Right lobe of liver (tissue), 6 donors: Measurements from ENCODE around the gene KAZN. TPM values are rescaled to one million over a fixed set of nuclear protein-coding genes. Genes with fewer than 3 reads are reported as not detected.

ENCODE experiments used
- ATAC-seq, 4 donors: fragments of 200-7000 bp; cut with Tn5 transposase; one replicate each; pipeline ENCODE4 v1.9.1; 2020; ENCODE audit warnings: mild to moderate bottlenecking in 4 of 4, moderate library complexity in 4 of 4
- DNase-seq, 3 donors: peaks; one replicate each; pipeline ENCODE4 v3.0.0-alpha.2; 2020
- H3K27ac ChIP-seq, 3 donors: fragments of 200-600 bp; one replicate each; pipeline ENCODE4 v1.8.0; 2022
- H3K27me3 ChIP-seq, 2 donors: fragments of 200-600 bp; one replicate each; pipeline ENCODE4 v1.8.0; 2022
- H3K36me3 ChIP-seq, 4 donors: fragments of 200-600 bp; sonication (generic) in 1 of 4; one replicate each; pipeline versions ENCODE4 v1.5.1 to v1.8.0; 2017 to 2022; ENCODE audit warnings: control low read depth in 1 of 4
- H3K4me1 ChIP-seq, 4 donors: fragments of 200-600 bp; sonication (generic) in 1 of 4; one replicate each; pipeline versions ENCODE4 v1.5.1 to v1.8.0; 2017 to 2022; ENCODE audit warnings: control low read depth in 1 of 4
- H3K4me3 ChIP-seq, 3 donors: fragments of 200-600 bp; one replicate each; pipeline ENCODE4 v1.8.0; 2022
- H3K9me3 ChIP-seq, 4 donors: fragments of 200-600 bp; sonication (generic) in 1 of 4; one replicate each; pipeline versions ENCODE4 v1.5.1 to v1.8.0; 2017 to 2022; ENCODE audit warnings: control low read depth in 1 of 4
- POLR2A ChIP-seq: fragments of 450-650 bp; IDR thresholded peaks from one replicate; pipeline ENCODE4 v1.6.1; 2017; ENCODE audit warnings: antibody characterized with exemption, mild to moderate bottlenecking
- WGBS: methylation state at CpG from one replicate; pipeline ENCODE4 v1.1.6; 2018; ENCODE audit warnings: low coverage, low lambda C conversion rate; ENCODE audit not compliant: insufficient coverage; ENCODE audit errors: missing lambda C conversion rate; 5-methylcytosine and 5-hydroxymethylcytosine counted together
- intact Hi-C, 2 donors: fragments of 100-400 bp; cut with DNase I; formaldehyde crosslinking; loops; one replicate each; pipeline versions ENCODE4 v1.11.2 to v1.14.1; 2022
- total RNA-seq, 6 experiments: library from RNA; depleted of rRNA in 2 of 6; stranded (reverse); fragments of >200 nt in 2 of 6; fragmentation: NEBNext Ultra II Directional in 3 of 6; extraction: Animal tissue kit (Norgen Biotek cat#: 25700) in 3 of 6; gene quantifications; one replicate each; pipeline versions ENCODE4 v1.1.0 to v1.2.4, GENCODE V29; 2016 to 2023
- TF ChIP-seq, protein P1 (sequence below), 4 donors: fragments of 200-600 bp in 3 of 4; fragments of 450-650 bp in 1 of 4; IDR thresholded peaks; one replicate each; pipeline versions ENCODE4 v1.5.1 to v1.8.0; 2016 to 2022; ENCODE audit warnings: antibody characterized with exemption in 4 of 4, mild to moderate bottlenecking in 2 of 4
- donor health status: DM: no; HTN: yes; CAD: no.
- donor health status: DM: no; HTN: no; CAD: no.
- donor health status: DM: no; HTN: no; CAD: no.
- donor health status: DM: no; HTN: yes; CAD: no.
- donor health status: DM: no; HTN: yes; CAD: no.

The KAZN gene
- total RNA-seq, 6 experiments from 2014 or later = 1.5 to 7.2 (median 2.7) TPM

DNA sequence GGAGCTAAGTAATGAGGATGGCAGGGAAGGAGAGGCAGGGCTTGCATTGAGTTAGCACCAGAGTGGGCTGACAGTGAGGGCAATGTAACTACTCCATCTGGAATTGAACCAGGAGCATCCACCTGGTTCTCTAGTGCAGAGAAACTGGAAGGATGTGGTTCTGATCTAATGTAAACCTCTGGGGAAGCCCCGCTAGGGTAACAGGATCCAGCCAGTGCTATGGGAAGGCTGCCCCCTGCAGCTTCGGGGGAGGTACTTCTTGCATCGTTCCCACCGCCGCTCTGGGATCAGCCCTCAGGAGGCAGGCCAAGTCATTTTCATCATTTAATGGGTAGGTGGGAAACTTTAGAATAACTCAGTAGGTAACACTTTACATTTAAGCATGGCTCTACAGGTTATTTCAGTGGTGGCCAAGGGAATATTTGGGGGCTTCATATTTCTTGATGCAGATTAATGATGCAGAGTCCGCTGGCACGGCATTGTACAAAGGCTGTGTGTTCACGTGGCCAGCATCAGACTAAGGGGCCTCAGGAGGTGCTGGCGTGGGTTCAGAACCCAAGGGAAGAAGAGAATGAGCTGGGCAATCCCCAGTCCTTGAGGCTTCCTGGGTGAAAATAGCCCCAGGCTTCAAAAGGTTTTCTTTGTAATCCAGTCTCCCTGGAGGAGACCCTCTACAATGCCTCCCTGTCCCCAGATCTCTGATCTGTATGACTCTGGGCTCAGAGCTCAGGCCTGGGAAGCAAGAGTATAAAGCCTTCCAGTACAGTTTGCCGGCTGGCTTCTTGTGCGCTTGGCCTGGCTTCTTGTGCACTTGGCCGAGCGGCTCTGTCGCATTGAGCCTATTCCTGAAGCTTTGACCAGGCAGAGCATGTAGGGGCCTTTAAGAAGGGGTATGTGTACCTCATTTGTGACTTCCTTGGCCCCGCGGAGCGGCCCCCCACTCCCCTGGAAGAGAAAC, 26.4 kb upstream of the KAZN start:
- DNase-seq (no peak), ATAC-seq (peak in 2 of 4 donors; percentile 33 to 45)
- Histone ChIP-seq H3K36me3 (no peaks in the 10 kb centered on the region), H3K9me3 (no peaks in the 10 kb centered on the region), H3K27me3 (no peaks in the 10 kb centered on the region), H3K27ac (no peak overlapping the region), H3K4me3 (no peak overlapping the region), H3K4me1 (no peaks in the 10 kb centered on the region)
- intact Hi-C loops = no loop called here
- WGBS = 70% methylated on average over 9 of the region's 17 CpGs
- TF ChIP-seq, protein P1, sequence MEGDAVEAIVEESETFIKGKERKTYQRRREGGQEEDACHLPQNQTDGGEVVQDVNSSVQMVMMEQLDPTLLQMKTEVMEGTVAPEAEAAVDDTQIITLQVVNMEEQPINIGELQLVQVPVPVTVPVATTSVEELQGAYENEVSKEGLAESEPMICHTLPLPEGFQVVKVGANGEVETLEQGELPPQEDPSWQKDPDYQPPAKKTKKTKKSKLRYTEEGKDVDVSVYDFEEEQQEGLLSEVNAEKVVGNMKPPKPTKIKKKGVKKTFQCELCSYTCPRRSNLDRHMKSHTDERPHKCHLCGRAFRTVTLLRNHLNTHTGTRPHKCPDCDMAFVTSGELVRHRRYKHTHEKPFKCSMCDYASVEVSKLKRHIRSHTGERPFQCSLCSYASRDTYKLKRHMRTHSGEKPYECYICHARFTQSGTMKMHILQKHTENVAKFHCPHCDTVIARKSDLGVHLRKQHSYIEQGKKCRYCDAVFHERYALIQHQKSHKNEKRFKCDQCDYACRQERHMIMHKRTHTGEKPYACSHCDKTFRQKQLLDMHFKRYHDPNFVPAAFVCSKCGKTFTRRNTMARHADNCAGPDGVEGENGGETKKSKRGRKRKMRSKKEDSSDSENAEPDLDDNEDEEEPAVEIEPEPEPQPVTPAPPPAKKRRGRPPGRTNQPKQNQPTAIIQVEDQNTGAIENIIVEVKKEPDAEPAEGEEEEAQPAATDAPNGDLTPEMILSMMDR (IDR thresholded peaks at IDR 0.05) = peak in 3 of 4 donors; percentile 13 to 53 (median 14)
- no peak for TF ChIP-seq POLR2A

DNA sequence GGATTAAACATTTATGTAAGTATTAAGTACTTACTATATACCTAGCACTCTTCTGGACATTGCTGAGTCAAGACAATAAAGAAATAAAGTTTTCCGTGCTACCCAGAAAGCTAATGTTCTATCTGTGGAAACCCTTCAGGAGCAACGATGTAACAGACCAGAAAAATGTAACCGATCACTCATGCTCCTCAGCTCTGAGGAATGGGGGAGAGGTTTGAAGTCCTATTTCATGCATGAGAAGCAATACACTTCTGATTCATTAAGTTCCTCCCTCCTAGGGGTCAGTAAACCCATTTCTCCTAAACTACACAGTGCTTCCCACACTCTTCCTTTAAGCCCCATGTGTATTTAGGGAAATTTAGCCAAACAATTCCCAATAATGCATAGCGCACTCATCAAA, 25.6 kb upstream of the KAZN start:
- Histone ChIP-seq H3K4me1 (no peaks in the 10 kb centered on the region), H3K36me3 (no peaks in the 10 kb centered on the region), H3K4me3 (no peak overlapping the region), H3K9me3 (no peaks in the 10 kb centered on the region), H3K27me3 (no peaks in the 10 kb centered on the region), H3K27ac (no peak overlapping the region)
- TF ChIP-seq, protein P1 (IDR thresholded peaks at IDR 0.05) = no peak
- no peak for TF ChIP-seq POLR2A
- intact Hi-C loops = no loop called here
- WGBS = 66% methylated on average over 2 of the region's 4 CpGs
- no peak for DNase-seq
- ATAC-seq = no peak

DNA sequence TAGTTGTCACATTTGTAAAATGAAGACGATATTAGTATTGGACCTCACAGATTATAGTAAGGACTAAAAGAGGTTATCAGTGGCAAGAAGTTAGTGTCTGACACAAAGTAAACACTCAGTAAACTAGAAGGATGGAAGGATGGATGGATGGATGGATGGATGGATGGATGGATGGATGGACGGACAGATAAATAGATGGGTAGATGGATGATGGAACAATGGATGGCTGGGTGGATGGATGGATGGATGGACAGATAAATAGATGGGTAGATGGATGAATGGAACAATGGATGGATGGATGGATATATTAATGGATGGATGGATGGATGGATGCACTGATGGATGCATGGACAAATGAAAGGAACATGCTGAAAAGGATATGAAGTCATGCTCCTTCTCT, 22.3 kb upstream of the KAZN start:
- Histone ChIP-seq H3K4me3 (no peak overlapping the region), H3K4me1 (no peaks in the 10 kb centered on the region), H3K9me3 (no peaks in the 10 kb centered on the region), H3K27ac (no peak overlapping the region), H3K36me3 (no peaks in the 10 kb centered on the region), H3K27me3 (no peaks in the 10 kb centered on the region)
- TF ChIP-seq, protein P1 (IDR thresholded peaks at IDR 0.05) = no peak
- 58% methylated on average over 2 of the region's 2 CpGs for WGBS
- no peak for DNase-seq
- no peak for ATAC-seq
- intact Hi-C loops = no loop called here

- H3K9me3 ChIP-seq = no peaks in the 10 kb centered on the region
- DNase-seq (no peak), ATAC-seq (no peak)
- WGBS = 87% methylated on average over 2 of the region's 3 CpGs
- H3K4me1 ChIP-seq = no peaks in the 10 kb centered on the region
- H3K27me3 ChIP-seq = no peaks in the 10 kb centered on the region
- TF ChIP-seq, protein P1 (IDR thresholded peaks at IDR 0.05) = no peak
- no peak for TF ChIP-seq POLR2A
- intact Hi-C loops = no loop called here
- H3K36me3 ChIP-seq = no peaks in the 10 kb centered on the region
- H3K4me3 ChIP-seq = no peak overlapping the region
- no peak overlapping the region for H3K27ac ChIP-seq
Measured at GRCh38 chr1:14577261-14577660, 21.2 kb upstream of the KAZN start.
